ENCODE measurements around the gene TM7SF2.

The TM7SF2 gene

GRCh38 chr11:65090628-65091027, 21.0 kb upstream of the TM7SF2 start:
- no peak for DNase-seq (ENCODE audit: low read depth)

GRCh38 chr11:65095427-65095826, 16.2 kb upstream of the TM7SF2 start:
- no peak for DNase-seq (ENCODE audit: low read depth)

GRCh38 chr11:65095974-65096806, 15.5 kb upstream of the TM7SF2 start, which contains the start of gene VPS51:
Gene VPS51 (plus strand): TSS chr11:65096214. CDS start chr11:65096251, 37 bp downstream.
- no peak for DNase-seq (ENCODE audit: low read depth)

GRCh38 chr11:65096926-65097325, 14.7 kb upstream of the TM7SF2 start:
- no peak for DNase-seq (ENCODE audit: low read depth)

GRCh38 chr11:65100674-65101350, 10.9 kb upstream of the TM7SF2 start:
- DNase-seq (ENCODE audit: low read depth) = no peak

GRCh38 chr11:65102142-65103095, 9.3 kb upstream of the TM7SF2 start:
- DNase-seq (ENCODE audit: low read depth) = no peak

GRCh38 chr11:65103476-65103875, 8.2 kb upstream of the TM7SF2 start:
- DNase-seq (ENCODE audit: low read depth) = no peak

- no peak for DNase-seq (ENCODE audit: low read depth)
Measured at GRCh38 chr11:65104628-65105027, 7.0 kb upstream of the TM7SF2 start.

- DNase-seq (ENCODE audit: low read depth) = no peak
Measured at GRCh38 chr11:65107078-65107477, 4.6 kb upstream of the TM7SF2 start.

GRCh38 chr11:65107751-65108468, 3.8 kb upstream of the TM7SF2 start:
- no peak for DNase-seq (ENCODE audit: low read depth)

- no peak for DNase-seq (ENCODE audit: low read depth)
Measured at GRCh38 chr11:65108469-65109123, 3.1 kb upstream of the TM7SF2 start.

GRCh38 chr11:65109231-65110198, 2.2 kb upstream of the TM7SF2 start:
- DNase-seq (ENCODE audit: low read depth) = no peak

GRCh38 chr11:65110354-65110861, 1.3 kb upstream of the TM7SF2 start:
- no peak for DNase-seq (ENCODE audit: low read depth)

GRCh38 chr11:65111159-65111743, 421 bp upstream of the TM7SF2 start:
- no peak for DNase-seq (ENCODE audit: low read depth)

GRCh38 chr11:65112546-65113360, 1.1 kb downstream of the TM7SF2 start:
- no peak for DNase-seq (ENCODE audit: low read depth)

GRCh38 chr11:65113361-65113756, 1.7 kb downstream of the TM7SF2 start:
- DNase-seq (ENCODE audit: low read depth) = no peak

GRCh38 chr11:65113839-65114238, 2.2 kb downstream of the TM7SF2 start:
- no peak for DNase-seq (ENCODE audit: low read depth)

- DNase-seq (ENCODE audit: low read depth) = no peak
Measured at GRCh38 chr11:65114538-65115171, 3.0 kb downstream of the TM7SF2 start.
